Stimulated activated CD4-positive, alpha-beta T cell treated with anti-CD3 and anti-CD28 coated beads, Interleukin-12 subunit alpha, Interleukin-12 subunit beta, amount 100 ng/mL, for 4 hours (primary cell): ENCODE data around the gene NRXN3.
"Not testable (repeated sequence)": the region's sequence is repeated elsewhere in the genome, so short reads cannot be mapped to it uniquely, and the experiment has no call there.

Experiments used
- DNase-seq: peaks from one replicate; pipeline ENCODE4 v3.0.0-alpha.2; 2020

Gene NRXN3

DNA sequence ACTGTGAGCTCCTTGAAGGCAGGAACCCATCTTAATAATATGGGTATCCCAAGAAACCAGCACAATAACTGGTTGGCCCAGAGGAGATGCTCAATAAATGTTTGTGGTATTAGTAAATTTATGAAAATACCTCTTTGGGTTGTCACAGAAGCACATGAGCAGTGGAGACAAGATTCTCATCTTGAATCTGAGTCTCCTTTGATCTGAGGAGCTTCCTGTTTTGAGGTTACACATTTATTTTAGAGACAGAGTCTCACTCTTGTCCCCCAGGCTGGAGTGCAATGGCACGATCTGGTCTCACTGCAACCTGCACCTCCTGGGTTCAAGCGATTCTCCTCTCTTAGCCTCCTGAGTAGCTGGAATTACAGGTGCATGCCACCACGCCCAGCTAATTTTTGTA, 247.4 kb downstream of the NRXN3 start:
- no peak for DNase-seq

GRCh38 chr14:78424311-78424710, 254.1 kb downstream of the NRXN3 start:
- DNase-seq, result no peak

DNA sequence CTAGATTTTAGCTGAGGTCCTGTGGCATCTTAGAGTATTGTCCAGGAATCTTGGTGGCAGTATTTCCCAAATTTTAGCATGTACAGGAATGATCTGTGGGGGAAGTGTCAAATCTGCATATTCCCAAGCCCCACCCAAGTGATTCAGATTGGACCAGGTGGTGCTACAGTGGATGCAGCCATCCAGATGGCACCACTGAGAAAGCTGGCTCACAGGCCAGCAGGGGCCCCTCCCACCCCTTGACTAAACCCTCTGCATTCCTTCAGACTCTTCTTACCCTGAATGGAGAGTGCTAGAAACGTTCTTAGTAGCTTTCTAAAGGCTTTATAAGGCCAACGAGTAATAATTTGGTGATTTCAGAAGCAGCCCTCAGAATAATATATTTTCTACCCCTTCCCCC, 255.2 kb downstream of the NRXN3 start:
- no peak for DNase-seq

- DNase-seq, result no peak
Observed at GRCh38 chr14:78425782-78426181, 255.6 kb downstream of the NRXN3 start.

DNA sequence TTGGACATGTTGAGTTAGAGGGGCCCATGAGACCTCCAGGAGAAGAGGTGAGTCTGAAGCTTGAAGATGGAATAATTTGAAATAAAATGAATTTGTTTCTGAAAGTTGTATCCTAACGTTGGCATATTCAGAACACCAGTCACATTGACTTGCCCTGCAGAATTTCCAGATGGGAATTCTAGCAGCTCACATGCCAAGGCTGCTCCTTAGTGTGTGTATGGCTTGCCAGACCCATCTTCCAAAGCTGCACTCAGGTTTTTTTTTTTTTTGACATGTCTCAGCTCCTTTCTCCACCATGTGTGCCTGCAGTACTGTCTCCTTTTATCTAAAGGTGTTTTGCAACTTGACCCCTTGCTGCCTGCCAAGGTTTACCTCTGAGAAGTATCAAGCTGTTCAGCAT, 261.9 kb downstream of the NRXN3 start:
- DNase-seq, result no peak

DNA sequence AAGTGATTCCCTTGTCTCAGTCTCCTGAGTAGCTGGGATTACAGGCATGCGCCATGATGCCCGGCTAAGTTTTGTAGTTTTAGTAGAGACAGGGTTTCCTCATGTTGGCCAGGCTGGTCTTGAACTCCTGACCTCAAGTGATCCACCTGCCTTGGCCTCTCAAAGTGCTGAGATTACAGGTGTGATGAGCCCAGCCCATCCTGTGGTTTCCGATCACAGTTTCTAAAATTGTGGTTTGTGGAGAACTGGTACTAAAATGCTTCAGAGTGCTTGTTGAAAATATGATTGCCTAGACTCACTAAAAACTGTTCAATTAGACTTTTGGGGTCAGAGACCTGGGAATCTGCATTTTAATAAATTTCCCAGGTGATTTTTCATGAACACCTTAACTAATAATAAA, 267.3 kb downstream of the NRXN3 start:
- DNase-seq, result not testable (repeated sequence)

- no peak for DNase-seq
Observed at GRCh38 chr14:78440356-78440894, 270.3 kb downstream of the NRXN3 start.

GRCh38 chr14:78443834-78444233, 273.7 kb downstream of the NRXN3 start:
- DNase-seq, result no peak

- DNase-seq, result no peak
Observed at GRCh38 chr14:78445275-78445674, 275.1 kb downstream of the NRXN3 start.

DNA sequence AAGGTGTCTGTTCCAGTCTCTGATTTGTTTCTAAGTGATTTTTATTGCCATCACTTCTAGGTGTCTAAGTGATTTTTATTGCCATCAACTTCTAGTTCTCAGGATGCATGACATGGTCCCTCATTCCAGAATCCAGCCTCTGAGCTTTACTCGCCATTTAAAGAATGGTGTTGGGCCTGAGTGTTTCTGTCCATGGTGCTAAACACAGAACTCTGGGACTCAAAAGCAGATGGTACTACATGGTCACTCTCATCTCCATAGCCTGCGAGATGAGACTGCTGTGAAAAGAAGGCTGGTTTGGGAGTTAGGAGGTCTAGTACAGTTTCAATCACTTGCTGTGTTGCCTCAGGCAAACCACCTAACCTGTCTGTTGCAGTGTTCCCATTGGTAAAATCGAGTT, 276.6 kb downstream of the NRXN3 start:
- no peak for DNase-seq

- DNase-seq, result peak; percentile 3
Observed at GRCh38 chr14:78448164-78449094, 278.3 kb downstream of the NRXN3 start.

- no peak for DNase-seq
Observed at GRCh38 chr14:78450669-78451318, 280.6 kb downstream of the NRXN3 start.

DNA sequence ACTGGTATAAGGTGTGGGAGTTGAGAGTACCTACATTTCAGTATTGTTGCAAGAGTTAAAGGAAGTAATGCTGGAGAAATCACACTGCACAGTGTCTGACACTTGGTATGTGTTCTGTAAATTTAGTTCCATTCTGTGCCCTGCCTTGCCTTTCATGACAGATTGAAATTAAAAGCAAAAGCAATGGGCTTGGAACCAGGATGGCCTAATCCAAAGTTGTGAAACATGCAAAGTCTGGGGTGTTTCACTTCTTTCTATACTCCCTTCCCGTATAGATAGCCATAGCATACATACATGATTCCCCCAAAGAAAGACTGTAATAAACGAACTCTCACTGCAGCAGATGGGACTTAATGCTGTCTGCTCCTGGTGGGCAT, 281.1 kb downstream of the NRXN3 start:
- DNase-seq, result no peak

DNA sequence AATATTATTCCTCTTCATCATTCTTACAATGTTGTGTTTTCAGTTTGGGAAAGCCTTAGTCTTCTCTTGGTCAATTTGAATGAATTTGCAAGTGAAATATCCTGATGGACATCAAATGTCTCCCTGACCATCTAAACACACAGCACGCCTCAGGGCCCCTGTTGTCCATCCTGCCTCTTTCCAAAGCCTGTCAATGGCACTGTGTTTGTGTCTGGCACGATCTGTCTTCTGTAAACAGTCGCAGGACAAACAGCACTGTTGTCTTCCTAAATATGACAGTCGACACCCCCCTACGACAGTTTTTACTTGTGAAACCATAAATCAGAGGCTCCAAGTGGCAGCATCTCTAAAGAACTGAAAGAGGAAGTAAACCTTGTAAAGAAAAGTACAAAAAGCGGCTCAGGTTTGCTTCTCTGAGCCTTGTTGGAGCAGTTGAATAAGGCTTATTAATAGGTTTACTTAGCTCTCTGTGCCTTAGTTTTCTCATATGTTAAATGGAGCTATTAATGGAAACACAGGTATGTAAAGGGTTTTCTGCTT, 285.8 kb downstream of the NRXN3 start:
- no peak for DNase-seq

DNA sequence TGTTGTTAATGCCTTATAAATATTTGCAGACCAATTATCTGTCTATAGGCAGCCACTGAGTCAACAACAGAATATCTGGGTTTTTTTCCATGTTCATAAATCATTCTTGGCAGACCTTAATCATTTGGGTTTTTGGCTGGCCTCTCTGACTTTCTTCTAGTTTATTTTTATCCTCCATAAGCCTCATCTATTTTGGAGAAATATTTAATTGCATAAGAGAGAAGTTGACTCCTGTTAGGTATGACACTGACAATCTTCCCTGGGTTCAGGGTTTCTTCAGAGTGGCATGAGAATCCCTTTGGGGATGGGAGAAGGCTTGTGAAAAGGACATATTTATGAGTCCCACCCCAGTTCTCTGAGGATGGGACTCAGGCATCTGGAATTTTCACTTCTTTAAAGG, 299.8 kb downstream of the NRXN3 start:
- no peak for DNase-seq

- no peak for DNase-seq
Observed at GRCh38 chr14:78479127-78479780, 309.1 kb downstream of the NRXN3 start.

DNA sequence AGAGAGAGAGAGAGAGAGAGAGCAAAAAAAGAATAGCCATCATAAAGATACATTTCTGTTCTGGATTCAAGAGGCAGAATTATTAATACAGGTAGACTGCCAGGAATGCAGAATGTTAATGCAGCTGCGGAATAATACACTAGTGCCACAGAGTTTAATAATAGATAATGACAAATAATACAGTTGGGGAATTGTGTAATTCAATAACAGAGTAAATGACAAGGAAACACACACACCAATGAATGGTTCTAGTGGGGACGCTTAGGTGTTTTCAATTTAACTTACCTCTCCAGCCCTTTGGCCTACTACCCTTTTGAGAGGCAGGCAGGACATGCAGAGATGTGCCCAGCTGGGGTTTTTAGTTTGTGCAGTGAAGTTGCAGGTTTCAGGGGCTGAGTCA, 313.9 kb downstream of the NRXN3 start:
- DNase-seq, result no peak

DNA sequence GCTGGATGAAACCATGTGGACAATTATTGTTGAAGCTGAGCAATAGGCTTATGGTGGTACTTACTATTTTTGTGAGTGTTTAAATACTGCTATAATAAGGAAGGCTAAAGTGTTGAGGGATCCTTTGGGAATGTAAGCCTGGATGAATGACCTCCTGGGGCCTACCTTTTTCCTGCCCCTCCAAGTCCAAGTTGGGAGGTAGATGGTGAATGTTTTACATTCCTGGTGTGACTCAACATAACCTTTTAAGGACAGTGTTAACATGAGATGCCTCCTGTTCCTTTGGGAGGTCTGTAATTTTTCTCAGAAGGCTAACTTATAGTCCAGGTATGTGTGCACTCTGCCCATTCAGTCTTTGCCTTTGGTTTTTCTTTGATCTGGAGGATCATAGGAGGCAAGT, 315.9 kb downstream of the NRXN3 start:
- DNase-seq, result no peak

DNA sequence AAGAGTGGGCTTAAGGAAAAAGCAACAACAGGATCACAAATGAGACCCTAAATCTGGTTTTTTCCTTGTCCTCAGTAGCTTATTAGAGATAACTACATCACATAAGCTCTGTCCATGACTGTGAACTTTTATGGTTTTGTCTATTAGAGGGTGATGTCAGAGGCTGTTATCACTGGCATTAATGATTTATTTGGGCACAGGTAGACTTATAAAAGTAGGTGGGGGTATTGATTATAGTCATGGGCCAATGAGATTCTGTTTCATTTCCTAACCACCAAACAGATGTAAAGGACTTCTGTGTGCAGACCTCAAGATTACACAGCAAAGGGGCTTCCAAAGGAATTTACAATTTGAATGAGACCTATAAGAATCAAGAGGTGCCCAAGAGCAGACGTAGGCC, 316.4 kb downstream of the NRXN3 start:
- no peak for DNase-seq

DNA sequence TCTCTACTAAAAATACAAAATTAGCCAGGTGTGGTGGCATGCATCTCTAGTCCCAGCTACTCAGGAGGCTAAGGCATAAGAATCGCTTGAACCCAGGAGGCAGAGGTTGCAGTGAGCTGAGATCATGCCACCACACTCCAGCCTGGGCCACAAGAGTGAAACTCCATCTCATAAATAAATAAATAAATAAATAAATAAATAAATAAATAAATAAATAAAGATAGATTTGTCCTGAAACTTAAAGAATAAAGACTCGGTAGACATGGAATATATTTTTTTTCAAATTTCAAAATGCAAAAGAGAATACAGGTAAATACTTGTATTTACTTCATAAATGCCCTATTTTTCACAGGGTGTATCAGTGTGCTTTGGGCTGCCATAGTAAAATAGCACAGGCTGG, 317.4 kb downstream of the NRXN3 start:
- not testable (repeated sequence) for DNase-seq

GRCh38 chr14:78488938-78489337, 318.8 kb downstream of the NRXN3 start:
- DNase-seq, result no peak

GRCh38 chr14:78491048-78491447, 320.9 kb downstream of the NRXN3 start:
- DNase-seq, result no peak

DNA sequence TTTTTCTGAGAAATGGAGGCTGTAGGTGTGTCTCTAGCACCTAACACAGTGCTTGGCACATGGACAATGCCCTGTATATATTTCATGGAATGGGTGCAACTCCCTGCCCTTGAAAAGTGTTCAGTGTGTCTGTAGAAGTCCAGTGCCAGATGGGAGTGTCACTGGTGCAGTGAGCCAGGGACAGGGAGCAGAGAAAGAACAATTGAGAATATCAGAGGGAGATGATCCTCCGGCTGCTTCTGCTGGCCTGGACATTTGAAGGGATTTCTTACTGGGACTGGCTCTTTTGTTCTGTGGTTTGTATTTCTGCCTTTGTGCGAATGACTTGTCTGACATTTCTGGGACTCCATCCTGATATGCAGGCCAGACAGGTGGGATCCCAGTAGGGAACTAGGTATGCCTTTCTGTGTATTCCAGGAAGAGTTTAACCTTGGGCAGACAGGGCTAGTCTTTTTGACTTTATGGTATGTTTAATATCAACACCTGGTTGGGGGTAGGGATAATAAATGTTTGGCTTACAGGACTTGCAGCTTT, 328.0 kb downstream of the NRXN3 start:
- no peak for DNase-seq
